NCI-H146 (cell line): Measurements from ENCODE around the gene ATRN.

Source experiments
- DNase-seq: peaks from one replicate; lab custom pipeline; 2025; lab: John Stamatoyannopoulos, UW

The ATRN gene

GRCh38 chr20:3696745-3697587 is 226.1 kb downstream of the ATRN start:
- DNase-seq = no peak

- no peak for DNase-seq
Observed at GRCh38 chr20:3697588-3698305, 226.9 kb downstream of the ATRN start.

DNA sequence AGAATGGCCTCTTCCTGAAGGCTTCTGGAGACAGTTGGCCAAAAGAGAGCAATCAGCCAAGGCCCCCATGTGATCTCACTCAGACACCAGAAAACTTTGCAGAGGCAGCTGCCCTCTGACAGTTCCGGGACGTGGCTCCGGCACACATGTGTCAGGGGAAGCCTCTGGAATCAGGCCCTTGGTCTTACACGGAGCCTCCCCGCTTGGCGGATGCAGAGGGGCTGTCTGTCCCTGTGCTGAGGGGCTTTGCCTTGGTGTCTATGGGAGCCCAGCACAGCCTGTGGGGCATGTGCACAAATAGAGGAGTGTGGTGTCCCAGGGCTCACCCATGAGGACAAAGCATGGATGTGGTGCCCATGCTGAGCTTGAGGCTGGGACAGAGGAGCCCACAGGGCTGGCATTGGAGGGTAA is 227.8 kb downstream of the ATRN start:
- DNase-seq = no peak

- DNase-seq = no peak
Observed at GRCh38 chr20:3699037-3699436, 228.2 kb downstream of the ATRN start.
